Activated naive CD8-positive, alpha-beta T cell (primary cell): Measurements from ENCODE around the gene SRSF12.

ENCODE experiments used
- H3K27ac Mint-ChIP-seq: one replicate; pipeline ENCODE4 v1.8.0; 2021; ENCODE audit warnings: mixed read lengths
- H3K27me3 Mint-ChIP-seq: one replicate; pipeline ENCODE4 v1.8.0; 2021; ENCODE audit warnings: mixed read lengths
- H3K36me3 Mint-ChIP-seq: one replicate; pipeline ENCODE4 v1.8.0; 2021; ENCODE audit warnings: mixed read lengths
- H3K4me1 Mint-ChIP-seq: one replicate; pipeline ENCODE4 v1.8.0; 2021; ENCODE audit warnings: low read depth, mixed read lengths
- H3K4me3 Mint-ChIP-seq: one replicate; pipeline ENCODE4 v1.8.0; 2021; ENCODE audit warnings: mild to moderate bottlenecking, mixed read lengths
- H3K9me3 Mint-ChIP-seq: one replicate; pipeline ENCODE4 v1.8.0; 2021; ENCODE audit warnings: low read depth, mixed read lengths

The SRSF12 gene

DNA sequence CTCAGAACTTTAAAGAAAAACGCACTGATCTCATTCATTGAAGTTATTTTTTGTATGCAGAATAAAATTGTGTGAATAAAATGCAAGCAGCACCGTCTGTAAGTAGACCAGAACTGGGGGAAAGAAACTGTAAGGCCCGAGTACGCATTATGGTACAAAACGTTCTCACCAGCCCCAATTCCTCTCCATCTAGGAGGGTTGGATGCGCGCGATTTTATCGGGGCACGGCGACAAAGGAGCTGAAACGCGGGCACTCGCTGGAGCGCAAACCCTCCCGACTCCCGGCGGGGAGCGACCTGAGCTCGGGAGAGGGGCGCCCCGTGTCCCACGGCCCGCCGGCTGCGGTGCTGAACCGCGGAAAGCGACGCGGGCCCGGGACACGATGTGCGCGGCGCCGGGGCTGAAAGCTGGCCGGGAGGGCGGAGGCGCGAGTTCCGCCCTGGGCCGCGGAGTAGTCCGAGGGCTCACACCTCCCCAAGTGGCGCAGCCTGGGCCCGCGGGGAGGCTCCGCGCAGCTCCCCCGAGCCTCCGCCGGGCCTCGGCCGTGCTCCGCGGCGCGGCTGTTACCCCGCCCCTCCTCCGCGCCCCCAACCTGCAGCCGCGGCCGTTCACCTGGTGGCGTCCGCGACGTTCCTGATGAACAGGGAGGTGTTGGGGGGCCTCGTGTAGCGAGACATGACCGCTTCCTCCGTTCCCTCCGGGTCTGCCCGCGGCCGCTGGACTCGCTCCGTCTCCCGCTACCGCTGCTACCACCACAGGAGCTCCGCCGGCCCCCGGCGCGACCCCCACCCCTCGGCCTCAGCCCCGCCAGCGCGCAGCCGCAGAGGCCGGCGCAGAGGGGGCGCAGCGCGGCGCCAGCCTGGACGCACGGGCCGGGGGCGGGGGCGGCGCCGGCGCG is at the start of gene SRSF12:
TSS of gene SRSF12 (minus strand) at position 861 of the 898 bp plus-strand sequence. CDS start at position 677, 184 bp downstream.
- H3K9me3 Mint-ChIP-seq: no peaks in the 10 kb centered on the region
- H3K27ac Mint-ChIP-seq: peak within 1 kb of the TSS; percentile 38
- no peaks in the 10 kb centered on the region for H3K36me3 Mint-ChIP-seq
- H3K27me3 Mint-ChIP-seq: peaks cover 10% of the 10 kb centered on the region
- H3K4me3 Mint-ChIP-seq: peak within 1 kb of the TSS; percentile 83
- H3K4me1 Mint-ChIP-seq: peaks cover 11% of the 10 kb centered on the region

GRCh38 chr6:89162047-89162371 is 44.1 kb upstream of the SRSF12 start:
- no peaks in the 10 kb centered on the region for H3K27me3 Mint-ChIP-seq
- no peaks in the 10 kb centered on the region for H3K4me1 Mint-ChIP-seq
- H3K27ac Mint-ChIP-seq: no peak overlapping the region
- no peak overlapping the region for H3K4me3 Mint-ChIP-seq
- peaks cover 19% of the 10 kb centered on the region for H3K36me3 Mint-ChIP-seq
- H3K9me3 Mint-ChIP-seq: no peaks in the 10 kb centered on the region

DNA sequence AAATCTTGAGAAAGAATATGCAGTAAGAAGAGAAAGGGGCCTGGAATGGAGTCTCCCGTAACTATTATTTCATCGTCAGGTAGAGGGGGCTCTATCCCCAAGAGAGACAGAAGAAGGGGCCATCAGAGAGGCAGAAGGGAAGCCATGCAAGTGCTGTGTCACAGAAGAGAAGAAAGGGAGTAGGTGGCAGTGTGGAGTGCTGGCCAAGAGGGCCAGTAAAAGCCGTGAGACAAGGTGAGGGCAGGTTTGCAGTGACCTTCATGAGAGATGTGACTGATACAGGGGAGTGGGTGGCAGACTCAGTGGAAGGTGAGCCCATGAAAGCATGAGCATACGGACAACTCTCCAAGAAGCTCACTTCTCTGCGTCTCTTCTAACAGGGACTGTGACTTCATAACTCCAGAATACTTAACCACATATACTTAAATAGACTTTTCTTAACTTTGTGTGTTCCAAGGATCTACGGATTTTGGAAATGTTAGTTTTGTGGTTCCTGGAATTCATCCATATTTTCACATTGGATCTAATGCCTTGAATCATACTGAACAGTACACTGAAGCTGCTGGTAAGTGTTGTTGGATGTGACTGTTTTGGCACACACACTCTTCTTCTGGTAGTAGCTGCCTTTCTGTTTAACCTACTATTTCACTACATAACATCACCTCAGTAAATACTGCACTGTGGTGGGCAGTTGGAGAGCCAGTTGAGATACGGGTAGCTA is 43.6 kb upstream of the SRSF12 start:
- Mint-ChIP-seq H3K4me3 (no peak overlapping the region), H3K4me1 (no peaks in the 10 kb centered on the region), H3K36me3 (peaks cover 20% of the 10 kb centered on the region), H3K9me3 (no peaks in the 10 kb centered on the region), H3K27ac (no peak overlapping the region), H3K27me3 (no peaks in the 10 kb centered on the region)

- H3K27me3 Mint-ChIP-seq: no peaks in the 10 kb centered on the region
- H3K4me3 Mint-ChIP-seq: no peak overlapping the region
- H3K9me3 Mint-ChIP-seq: no peaks in the 10 kb centered on the region
- H3K27ac Mint-ChIP-seq: peak overlapping the region; percentile 6
- peaks cover 21% of the 10 kb centered on the region for H3K36me3 Mint-ChIP-seq
- H3K4me1 Mint-ChIP-seq: no peaks in the 10 kb centered on the region
Observed at GRCh38 chr6:89160331-89161092, 42.6 kb upstream of the SRSF12 start.

DNA sequence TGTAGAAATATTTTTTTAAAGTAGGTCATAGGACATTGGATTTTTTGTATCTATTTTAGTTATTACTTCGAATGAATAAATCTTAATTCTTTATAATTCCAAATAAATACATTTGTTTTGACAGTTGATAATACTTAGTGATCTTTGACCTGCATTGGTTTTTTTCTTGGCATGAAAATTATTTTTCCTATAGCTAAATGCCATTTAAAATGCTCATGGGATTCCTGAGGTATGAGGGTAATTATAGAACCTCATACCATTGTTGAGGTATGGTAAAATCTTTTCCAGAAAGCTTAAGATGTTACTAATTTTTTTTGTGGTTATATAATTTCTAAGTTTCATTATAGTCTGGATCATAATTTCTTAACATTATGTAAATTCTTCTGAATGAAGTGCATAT is 36.3 kb upstream of the SRSF12 start:
- H3K36me3 Mint-ChIP-seq: peaks cover 11% of the 10 kb centered on the region
- no peak overlapping the region for H3K27ac Mint-ChIP-seq
- no peaks in the 10 kb centered on the region for H3K9me3 Mint-ChIP-seq
- H3K4me3 Mint-ChIP-seq: no peak overlapping the region
- peaks cover 14% of the 10 kb centered on the region for H3K4me1 Mint-ChIP-seq
- no peaks in the 10 kb centered on the region for H3K27me3 Mint-ChIP-seq

- H3K36me3 Mint-ChIP-seq: peaks cover 11% of the 10 kb centered on the region
- H3K4me3 Mint-ChIP-seq: peak overlapping the region; percentile 68
- H3K27ac Mint-ChIP-seq: peak overlapping the region; percentile 38
- no peaks in the 10 kb centered on the region for H3K9me3 Mint-ChIP-seq
- peaks cover 41% of the 10 kb centered on the region for H3K4me1 Mint-ChIP-seq
- no peaks in the 10 kb centered on the region for H3K27me3 Mint-ChIP-seq
Observed at GRCh38 chr6:89148016-89148750, 30.3 kb upstream of the SRSF12 start.

DNA sequence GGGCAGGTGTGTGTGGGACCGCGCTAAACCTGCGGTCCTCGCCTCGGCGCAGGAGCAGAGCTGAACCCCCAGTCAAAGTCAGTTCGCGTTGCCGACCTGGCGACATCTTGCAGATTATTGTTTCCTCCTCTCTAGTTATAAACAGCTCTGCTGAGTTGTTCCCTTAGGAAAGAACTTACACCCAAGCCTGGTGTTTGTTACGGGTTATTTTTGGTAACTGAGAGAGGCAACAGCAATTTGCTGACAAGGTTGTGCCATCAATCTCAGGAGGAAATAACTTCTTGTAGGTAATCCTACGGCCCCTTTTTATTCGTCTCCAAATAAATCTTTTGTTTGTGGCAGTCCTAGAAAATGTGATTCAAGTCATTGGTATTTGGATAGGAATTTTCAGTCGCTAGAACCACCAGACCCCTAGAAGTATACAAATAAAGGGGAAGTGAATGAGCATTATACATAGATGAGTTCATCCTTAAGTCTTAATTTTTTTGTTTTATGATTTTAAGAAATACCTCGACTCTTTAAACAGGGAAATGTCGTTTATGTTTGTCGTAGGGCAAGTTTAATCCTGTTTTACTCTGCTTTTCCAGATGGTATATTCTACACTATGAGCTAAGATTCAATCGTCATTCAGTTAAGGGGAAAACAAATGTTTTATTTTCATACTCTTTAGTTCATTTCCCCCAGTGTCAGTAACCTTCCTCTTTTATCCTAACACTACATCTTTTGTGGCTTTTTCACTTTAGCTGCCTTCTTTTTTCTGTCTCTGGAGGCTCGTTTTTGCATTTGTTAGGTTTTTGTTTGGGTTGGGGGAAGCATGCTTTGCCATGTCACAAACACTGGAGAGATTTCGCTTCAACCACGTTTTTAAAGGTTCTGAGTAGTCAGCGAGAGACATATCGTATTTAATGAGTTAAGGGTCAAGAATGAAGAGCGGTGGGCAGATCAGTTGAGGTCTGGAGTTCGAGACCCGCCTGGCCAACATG is 29.1 kb upstream of the SRSF12 start:
- peak overlapping the region; percentile 72 for H3K27ac Mint-ChIP-seq
- H3K36me3 Mint-ChIP-seq: peaks cover 11% of the 10 kb centered on the region
- H3K4me1 Mint-ChIP-seq: peaks cover 37% of the 10 kb centered on the region
- H3K27me3 Mint-ChIP-seq: no peaks in the 10 kb centered on the region
- H3K4me3 Mint-ChIP-seq: peak overlapping the region; percentile 87
- H3K9me3 Mint-ChIP-seq: no peaks in the 10 kb centered on the region

DNA sequence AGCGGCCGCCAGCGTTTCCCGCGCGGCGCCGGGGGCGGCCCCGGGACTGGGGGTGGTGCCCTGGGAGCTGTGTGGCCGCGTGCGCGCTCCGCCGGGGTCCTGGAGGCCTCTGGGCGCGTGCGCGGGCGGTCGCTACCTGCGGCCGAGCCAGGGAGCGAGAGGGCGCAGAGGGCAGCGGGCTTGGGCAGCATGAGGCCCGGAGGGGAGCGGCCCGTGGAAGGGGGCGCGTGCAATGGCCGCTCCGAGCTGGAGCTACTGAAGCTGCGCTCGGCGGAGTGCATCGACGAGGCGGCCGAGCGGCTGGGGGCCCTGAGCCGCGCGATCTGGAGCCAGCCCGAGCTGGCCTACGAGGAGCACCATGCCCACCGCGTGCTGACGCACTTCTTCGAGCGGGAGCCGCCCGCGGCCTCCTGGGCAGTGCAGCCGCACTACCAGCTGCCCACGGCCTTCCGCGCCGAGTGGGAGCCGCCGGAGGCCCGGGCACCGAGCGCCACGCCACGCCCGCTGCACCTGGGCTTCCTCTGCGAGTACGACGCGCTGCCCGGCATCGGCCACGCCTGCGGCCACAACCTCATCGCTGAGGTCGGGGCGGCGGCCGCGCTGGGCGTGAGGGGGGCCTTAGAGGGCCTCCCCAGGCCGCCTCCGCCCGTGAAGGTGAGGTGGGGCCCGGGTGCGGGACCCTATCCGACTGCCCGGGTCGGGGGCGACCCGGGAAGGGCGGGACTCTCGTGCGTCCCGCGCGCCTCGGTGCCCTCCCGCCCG is 28.3 kb upstream of the SRSF12 start, which contains the start of gene PM20D2:
TSS of gene PM20D2 (plus strand) at position 100 of the 762 bp plus-strand sequence. CDS start at position 190, 90 bp downstream.
- Mint-ChIP-seq H3K4me3 (peak within 1 kb of the TSS; percentile 95), H3K36me3 (peaks cover 11% of the 10 kb centered on the region), H3K27ac (peak within 1 kb of the TSS; percentile 98), H3K27me3 (no peaks in the 10 kb centered on the region), H3K4me1 (peaks cover 35% of the 10 kb centered on the region), H3K9me3 (no peaks in the 10 kb centered on the region)

DNA sequence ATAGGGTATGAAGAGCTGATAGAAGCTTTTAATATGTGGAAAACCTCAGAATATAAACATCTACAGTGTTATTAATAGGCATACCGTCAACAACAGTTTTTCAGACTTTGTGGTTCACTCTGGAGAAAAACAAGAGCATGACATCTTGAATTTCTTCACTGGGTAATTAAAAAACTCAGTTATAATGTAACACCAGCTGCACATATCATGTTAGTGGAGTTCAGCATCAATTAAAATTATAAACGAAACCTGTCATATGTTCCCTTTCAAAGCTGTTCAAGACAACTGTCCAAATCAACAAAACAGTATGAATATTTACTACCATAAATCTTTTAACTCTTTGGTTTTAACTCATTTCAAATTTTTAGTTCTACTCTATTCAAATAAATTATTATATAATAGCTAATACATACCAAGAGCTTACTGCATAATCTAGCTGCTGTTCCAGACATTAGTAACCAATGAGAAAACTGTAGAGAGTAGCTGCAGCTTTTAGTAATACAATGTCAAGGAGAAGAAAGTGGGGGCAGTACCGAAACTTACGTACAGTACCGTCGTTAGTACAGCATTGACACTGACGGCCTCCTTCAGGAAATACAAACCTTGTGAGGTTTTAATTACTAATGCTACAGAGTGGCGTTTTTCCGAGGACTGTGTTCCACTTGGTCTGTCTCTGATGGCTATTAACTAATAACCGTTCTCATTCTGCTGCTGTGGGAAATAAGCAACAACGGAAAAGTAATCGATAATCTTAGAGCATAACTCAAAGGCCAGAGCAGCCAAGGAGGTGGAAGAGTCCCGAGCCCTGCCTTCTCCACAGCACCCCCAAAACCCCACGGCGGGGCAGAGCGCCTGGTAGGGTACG is 27.5 kb upstream of the SRSF12 start:
- peaks cover 35% of the 10 kb centered on the region for H3K4me1 Mint-ChIP-seq
- H3K4me3 Mint-ChIP-seq: peak overlapping the region; percentile 95
- H3K36me3 Mint-ChIP-seq: peaks cover 11% of the 10 kb centered on the region
- no peaks in the 10 kb centered on the region for H3K27me3 Mint-ChIP-seq
- no peaks in the 10 kb centered on the region for H3K9me3 Mint-ChIP-seq
- H3K27ac Mint-ChIP-seq: peak overlapping the region; percentile 98

DNA sequence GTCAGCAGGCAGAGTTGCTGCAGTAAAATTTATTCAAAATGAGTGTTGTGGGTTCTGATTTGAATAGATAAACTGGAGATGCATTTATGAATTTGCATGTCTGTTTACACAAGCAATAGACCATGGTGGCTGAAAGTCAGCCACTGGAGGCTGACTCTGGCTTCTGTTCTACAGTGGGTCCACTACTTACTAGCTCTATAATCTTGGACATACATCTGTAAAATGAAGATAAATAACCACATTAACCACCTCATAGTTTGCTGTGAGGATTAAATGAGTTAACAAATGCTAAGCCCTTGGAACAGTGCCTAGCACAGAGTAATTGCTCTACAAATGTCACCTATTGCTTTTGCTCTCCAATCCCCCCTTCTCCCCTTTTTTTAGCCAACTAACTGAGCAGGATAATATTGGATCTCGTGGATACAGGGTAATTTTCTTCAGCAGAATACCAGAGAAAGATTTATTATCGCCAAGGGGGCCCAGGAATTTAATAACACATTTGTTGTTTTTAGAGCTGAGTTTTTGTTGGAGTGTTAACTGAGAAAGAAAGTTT is 26.6 kb upstream of the SRSF12 start:
- peaks cover 28% of the 10 kb centered on the region for H3K4me1 Mint-ChIP-seq
- H3K27me3 Mint-ChIP-seq: no peaks in the 10 kb centered on the region
- peak overlapping the region; percentile 56 for H3K4me3 Mint-ChIP-seq
- H3K27ac Mint-ChIP-seq: no peak overlapping the region
- no peaks in the 10 kb centered on the region for H3K9me3 Mint-ChIP-seq
- peaks cover 10% of the 10 kb centered on the region for H3K36me3 Mint-ChIP-seq

DNA sequence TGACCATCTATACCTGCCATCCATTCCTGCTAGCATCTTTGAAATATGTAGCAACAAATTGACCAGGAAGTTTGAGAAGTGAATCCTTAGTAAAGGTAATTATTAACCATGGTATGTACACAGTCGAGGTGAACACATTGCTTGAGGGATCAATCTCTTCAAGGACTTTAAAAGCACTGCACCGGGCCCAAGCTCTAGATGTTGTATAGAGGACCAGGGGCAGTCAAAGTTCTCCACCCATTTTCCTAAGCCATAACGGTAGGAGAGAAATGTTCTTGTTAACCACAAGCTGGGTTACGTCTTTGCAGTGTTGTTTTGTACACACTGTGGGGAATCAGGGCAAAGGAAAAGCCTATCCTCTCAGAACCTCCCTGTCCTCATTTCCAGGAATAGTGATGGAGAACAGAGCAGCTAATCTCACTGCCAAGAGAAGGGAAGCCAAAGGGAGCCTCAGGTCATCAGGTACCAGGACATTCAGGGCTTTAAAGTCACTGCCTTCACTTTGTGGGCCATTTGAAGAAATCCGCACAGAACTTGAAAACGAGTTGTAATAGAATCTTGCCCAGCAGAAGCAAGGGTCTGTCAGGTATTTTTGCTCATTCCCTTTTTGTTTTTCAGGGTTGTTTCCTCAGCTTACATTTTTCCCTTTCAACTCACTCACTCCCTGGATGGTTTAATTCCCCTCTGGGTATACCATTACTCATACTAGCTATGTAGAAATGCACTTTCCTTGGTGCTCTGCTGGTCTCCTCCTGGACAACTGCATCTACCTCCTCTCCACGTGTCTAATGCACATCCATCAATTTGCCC is 22.7 kb upstream of the SRSF12 start:
- Mint-ChIP-seq H3K27me3 (no peaks in the 10 kb centered on the region), H3K27ac (no peak overlapping the region), H3K4me1 (peaks cover 4% of the 10 kb centered on the region), H3K36me3 (peaks cover 2% of the 10 kb centered on the region), H3K9me3 (no peaks in the 10 kb centered on the region), H3K4me3 (no peak overlapping the region)
